ENCODE data around the gene KCP. TPM values are rescaled to one million over a fixed set of nuclear protein-coding genes. Genes with fewer than 3 reads are reported as not detected.

KCP gene
- polyA plus RNA-seq, 1 donor (not counting 4 experiments of a cell fraction or from before 2014, with no cell fraction given) = not detected

DNA sequence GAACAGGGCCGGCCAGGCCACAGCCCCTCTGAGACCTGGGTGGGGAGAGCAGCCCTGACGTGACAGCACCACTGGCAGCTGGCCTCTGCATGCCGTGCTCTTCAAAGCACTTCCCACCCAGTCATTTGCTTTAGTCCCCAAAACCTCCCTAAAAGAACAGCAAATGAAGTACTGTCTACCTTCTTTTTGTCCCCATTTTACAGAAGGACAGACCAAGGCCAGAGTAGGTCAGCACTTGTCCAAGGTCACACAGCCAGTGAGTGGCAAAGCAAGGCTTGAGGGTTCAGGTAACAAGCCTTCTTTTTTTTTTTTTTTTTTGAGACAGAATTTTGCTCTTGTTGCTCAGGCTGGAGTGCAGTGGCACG is 32.8 kb downstream of the KCP start:
- no peaks in the 10 kb centered on the region for H3K9me1 ChIP-seq (ENCODE audit: control insufficient read depth, extremely low read depth, insufficient read depth, low read length)
- no peaks in the 10 kb centered on the region for H3K9me3 ChIP-seq (ENCODE audit: control insufficient read depth, low read depth, low read length)
- no peaks in the 10 kb centered on the region for H3K36me3 ChIP-seq (ENCODE audit: control insufficient read depth in 2 of 2, extremely low read depth in 1 of 2, insufficient read depth in 2 of 2, low read length in 2 of 2)
- no peak overlapping the region for H3K27ac ChIP-seq (ENCODE audit: control insufficient read depth, insufficient read depth, low read length)
- H3K4me1 ChIP-seq (ENCODE audit: control insufficient read depth, extremely low read depth, insufficient read depth, low read length) = peaks cover 10% of the 10 kb centered on the region
- no peak overlapping the region for H3K9ac ChIP-seq (ENCODE audit: control insufficient read depth, extremely low read depth, insufficient read depth, low read length)
- dilution Hi-C loops (cut with MboI; ENCODE audit: extremely low pct_ligation_motif_present, low sequenced_read_pairs) = no loop called here
- no peaks in the 10 kb centered on the region for H4K20me1 ChIP-seq (ENCODE audit: control insufficient read depth, extremely low read depth, insufficient read depth, low read length)
- no peak for TF ChIP-seq EZH2 (IDR thresholded peaks at IDR 0.05; ENCODE audit: low read length)
- TF ChIP-seq, protein P1, sequence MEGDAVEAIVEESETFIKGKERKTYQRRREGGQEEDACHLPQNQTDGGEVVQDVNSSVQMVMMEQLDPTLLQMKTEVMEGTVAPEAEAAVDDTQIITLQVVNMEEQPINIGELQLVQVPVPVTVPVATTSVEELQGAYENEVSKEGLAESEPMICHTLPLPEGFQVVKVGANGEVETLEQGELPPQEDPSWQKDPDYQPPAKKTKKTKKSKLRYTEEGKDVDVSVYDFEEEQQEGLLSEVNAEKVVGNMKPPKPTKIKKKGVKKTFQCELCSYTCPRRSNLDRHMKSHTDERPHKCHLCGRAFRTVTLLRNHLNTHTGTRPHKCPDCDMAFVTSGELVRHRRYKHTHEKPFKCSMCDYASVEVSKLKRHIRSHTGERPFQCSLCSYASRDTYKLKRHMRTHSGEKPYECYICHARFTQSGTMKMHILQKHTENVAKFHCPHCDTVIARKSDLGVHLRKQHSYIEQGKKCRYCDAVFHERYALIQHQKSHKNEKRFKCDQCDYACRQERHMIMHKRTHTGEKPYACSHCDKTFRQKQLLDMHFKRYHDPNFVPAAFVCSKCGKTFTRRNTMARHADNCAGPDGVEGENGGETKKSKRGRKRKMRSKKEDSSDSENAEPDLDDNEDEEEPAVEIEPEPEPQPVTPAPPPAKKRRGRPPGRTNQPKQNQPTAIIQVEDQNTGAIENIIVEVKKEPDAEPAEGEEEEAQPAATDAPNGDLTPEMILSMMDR (optimal IDR thresholded peaks at IDR 0.05 in 1 of 3, IDR thresholded peaks at IDR 0.05 in 1 of 3, conservative IDR thresholded peaks at IDR 0.05 in 1 of 3; ENCODE audit: extremely low read depth in 1 of 3, insufficient read depth in 2 of 3, low read length in 3 of 3) = no peak
- no peak overlapping the region for H2AFZ ChIP-seq (ENCODE audit: control insufficient read depth, low read length)
- H3K4me3 ChIP-seq (ENCODE audit: control insufficient read depth in 2 of 3, extremely low read depth in 1 of 3, insufficient read depth in 2 of 3, low read depth in 1 of 3, low read length in 3 of 3) = no peak overlapping the region
- FAIRE-seq (no peak), DNase-seq (ENCODE audit: low read depth, low spot score) (no peak)
- no peaks in the 10 kb centered on the region for H3K27me3 ChIP-seq (ENCODE audit: control insufficient read depth, extremely low read depth, insufficient read depth, low read length)
- no peaks in the 10 kb centered on the region for H3K79me2 ChIP-seq (ENCODE audit: control insufficient read depth, insufficient read depth, low read length)
- H3K4me2 ChIP-seq (ENCODE audit: control insufficient read depth, extremely low read depth, insufficient read depth, low read depth, low read length) = no peak overlapping the region

DNA sequence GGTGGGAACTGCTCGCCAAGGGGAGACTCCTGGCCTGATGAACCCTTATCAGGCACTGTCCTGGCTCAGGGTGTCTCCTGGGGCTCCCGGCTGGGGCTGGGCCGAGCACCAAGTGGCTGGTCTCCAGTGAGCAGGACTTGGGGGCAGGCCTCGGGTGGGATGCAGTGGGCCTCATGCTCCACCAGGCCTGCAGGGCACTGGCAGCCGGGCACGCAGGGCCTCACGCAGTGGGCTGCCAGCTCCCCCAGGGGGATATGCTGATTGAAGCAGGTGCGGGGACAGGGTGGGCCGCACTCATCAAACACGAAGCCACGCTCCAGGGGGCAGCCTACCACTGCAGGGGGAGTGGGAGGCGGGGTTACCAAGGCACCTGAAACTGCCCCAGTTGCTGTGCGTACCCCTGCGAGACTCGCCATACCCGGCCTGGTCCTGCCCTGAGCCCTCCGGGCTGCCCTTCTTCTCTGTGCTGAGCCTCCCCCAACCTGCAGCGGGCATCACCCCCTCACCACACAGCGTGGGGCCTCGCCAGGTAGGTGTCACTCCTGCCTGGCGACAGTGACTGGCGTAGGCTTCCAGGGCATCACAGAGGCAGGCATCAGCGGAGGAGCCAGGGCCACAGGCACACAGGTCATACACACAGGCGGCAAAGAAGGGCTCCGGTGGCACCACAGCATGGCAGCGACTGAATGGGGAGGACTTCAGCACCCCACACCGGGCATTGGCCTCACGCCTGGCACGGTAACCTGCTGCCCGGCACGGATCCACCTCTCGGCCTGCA is 33.3 kb downstream of the KCP start:
- FAIRE-seq (no peak), DNase-seq (ENCODE audit: low read depth, low spot score) (no peak)
- Histone ChIP-seq H3K4me1 (ENCODE audit: control insufficient read depth, extremely low read depth, insufficient read depth, low read length) (peaks cover 15% of the 10 kb centered on the region), H3K27ac (ENCODE audit: control insufficient read depth, insufficient read depth, low read length) (no peak overlapping the region), H3K79me2 (ENCODE audit: control insufficient read depth, insufficient read depth, low read length) (no peaks in the 10 kb centered on the region), H3K9me3 (ENCODE audit: control insufficient read depth, low read depth, low read length) (no peaks in the 10 kb centered on the region), H2AFZ (ENCODE audit: control insufficient read depth, low read length) (no peak overlapping the region), H3K4me2 (ENCODE audit: control insufficient read depth, extremely low read depth, insufficient read depth, low read depth, low read length) (no peak overlapping the region), H3K36me3 (ENCODE audit: control insufficient read depth in 2 of 2, extremely low read depth in 1 of 2, insufficient read depth in 2 of 2, low read length in 2 of 2) (no peaks in the 10 kb centered on the region), H3K9ac (ENCODE audit: control insufficient read depth, extremely low read depth, insufficient read depth, low read length) (no peak overlapping the region), H3K9me1 (ENCODE audit: control insufficient read depth, extremely low read depth, insufficient read depth, low read length) (no peaks in the 10 kb centered on the region), H3K4me3 (ENCODE audit: control insufficient read depth in 2 of 3, extremely low read depth in 1 of 3, insufficient read depth in 2 of 3, low read depth in 1 of 3, low read length in 3 of 3) (no peak overlapping the region), H3K27me3 (ENCODE audit: control insufficient read depth, extremely low read depth, insufficient read depth, low read length) (no peaks in the 10 kb centered on the region), H4K20me1 (ENCODE audit: control insufficient read depth, extremely low read depth, insufficient read depth, low read length) (no peaks in the 10 kb centered on the region)
- dilution Hi-C loops (cut with MboI; ENCODE audit: extremely low pct_ligation_motif_present, low sequenced_read_pairs) = no loop called here
- no peak for TF ChIP-seq EZH2 (IDR thresholded peaks at IDR 0.05; ENCODE audit: low read length)
- TF ChIP-seq, protein P1 (optimal IDR thresholded peaks at IDR 0.05 in 1 of 3, IDR thresholded peaks at IDR 0.05 in 1 of 3, conservative IDR thresholded peaks at IDR 0.05 in 1 of 3; ENCODE audit: extremely low read depth in 1 of 3, insufficient read depth in 2 of 3, low read length in 3 of 3) = no peak

Data from keratinocyte (primary cell).